ENCODE measurements around the gene PTPRK.
"Not testable (repeated sequence)": the region's sequence is repeated elsewhere in the genome, so short reads cannot be mapped to it uniquely, and the experiment has no call there.

The PTPRK gene

DNA sequence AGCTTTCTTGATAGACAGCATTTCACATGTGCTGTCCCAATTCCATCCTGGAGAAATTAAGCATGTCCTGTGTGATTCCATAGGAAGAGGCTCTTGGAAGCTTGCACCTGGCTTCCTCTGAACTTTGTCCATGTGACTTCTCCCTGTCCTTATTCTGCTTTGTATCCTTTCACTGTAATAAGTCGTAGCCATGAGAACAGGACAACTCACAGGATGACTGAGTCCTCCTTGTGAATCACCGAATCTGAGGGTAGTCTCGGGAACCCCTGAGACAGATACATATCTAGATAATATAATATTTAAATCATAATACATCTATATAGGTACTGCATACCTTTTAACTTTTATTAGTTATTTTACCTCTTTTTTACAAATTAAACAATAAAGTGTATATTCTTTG, 462.9 kb downstream of the PTPRK start:
- no peak for DNase-seq

DNA sequence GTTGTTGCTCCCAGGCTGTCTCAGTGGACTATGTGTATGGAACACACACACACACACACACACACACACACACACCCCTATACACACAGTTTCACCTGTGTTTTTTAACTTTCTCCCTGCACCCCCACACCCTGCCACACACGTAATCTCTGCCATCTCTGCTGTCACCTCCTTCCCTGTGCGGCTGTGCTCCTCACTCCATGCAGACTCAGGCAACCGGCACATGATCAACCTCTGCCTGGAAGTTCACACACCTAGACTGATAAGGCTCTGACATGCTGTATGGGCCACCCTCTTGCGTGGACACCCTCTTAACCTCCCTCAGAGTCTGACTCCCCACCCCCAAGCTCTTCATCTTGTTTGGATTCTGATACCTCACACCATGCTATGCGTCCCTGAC, 467.3 kb downstream of the PTPRK start:
- DNase-seq, result no peak

DNA sequence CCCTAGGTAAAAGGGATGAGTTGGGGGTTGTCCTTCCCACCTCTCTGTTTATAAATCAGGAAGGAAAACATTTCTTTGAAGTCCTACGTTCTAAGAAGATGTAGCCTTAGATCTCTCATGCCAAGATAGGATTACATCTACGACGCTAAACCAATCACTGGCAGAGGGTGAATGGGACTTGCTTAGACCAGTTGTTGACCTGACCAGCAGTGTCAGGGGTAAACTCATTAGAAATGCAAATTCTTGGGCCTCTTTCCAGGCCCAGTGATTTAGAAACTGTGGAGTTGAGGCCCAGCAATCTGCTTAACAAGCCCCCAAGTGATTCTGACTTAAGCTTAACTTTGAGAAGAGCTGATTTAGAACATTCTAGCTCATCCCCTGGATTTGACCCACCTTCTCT, 472.4 kb downstream of the PTPRK start:
- no peak for DNase-seq

DNA sequence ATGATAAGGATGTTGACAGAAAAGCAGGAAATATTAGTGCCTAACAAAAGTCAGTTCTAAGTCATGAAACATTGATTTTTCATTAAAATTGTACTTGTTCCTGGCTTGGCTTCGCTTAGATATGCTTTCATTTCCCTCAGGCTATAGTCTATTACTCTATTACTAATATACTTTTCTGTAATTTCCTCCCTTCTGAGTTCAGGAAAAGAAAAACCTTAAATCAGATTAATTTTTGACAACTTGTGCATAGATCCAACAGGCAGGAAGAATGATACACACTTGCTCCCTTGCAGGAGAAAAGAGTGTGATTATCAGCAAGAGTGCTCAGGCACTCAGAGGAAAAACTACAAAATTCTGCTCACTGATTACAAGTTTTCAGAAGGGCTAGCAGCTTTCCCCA, 474.4 kb downstream of the PTPRK start:
- DNase-seq, result no peak

DNA sequence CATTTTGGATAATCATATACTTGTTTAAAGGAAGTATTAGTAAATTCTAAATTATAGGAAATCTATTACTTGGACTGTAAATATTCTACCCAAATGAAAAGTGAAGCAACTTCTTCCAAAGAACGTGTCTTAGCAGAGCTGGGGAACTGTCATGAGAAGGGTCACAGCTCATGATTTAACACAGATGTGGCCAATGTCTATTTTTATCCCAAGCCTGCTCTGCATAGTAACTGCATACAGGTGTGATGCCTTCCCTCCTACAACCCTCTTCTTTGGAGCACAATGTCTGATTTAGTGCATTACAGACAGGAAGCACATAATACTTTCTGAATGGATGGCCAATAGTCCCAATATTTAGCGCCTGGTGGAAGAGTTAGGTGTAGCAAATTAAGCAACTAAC, 480.9 kb downstream of the PTPRK start:
- DNase-seq, result no peak

DNA sequence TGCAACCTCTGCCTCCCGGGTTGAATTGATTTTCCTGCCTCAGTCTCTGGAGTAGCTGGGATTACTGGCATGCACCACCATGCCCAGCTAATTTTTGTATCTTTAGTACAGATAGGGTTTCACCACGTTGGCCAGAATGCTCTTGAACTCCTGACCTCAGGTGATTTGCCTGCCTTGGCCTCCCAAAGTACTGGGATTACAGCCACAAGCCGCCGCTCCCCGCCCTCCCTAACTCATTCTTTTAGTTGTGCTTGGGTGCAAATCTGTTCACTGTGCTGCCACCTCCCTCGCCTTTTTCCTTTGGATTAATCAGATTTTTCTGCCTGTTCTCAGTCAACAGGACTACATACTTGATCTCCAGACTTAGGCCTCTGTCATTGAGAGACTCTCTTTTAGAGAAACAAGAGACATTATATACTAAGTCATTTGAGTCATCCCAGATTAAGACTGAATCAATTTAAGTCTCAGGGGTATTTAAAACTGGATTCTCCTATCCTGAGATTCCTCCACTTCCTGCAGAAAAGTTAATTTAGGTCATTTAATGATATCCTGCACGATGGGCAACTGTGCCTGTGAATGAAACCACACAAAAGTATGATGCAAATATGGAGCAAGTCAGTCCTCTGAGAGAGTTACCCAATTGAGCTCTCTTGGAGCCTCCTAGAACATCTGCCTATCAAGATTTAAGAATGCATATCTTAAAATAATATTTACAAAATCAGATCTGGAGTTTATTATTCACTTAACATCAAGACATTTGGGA, 483.4 kb downstream of the PTPRK start:
- no peak for DNase-seq

DNA sequence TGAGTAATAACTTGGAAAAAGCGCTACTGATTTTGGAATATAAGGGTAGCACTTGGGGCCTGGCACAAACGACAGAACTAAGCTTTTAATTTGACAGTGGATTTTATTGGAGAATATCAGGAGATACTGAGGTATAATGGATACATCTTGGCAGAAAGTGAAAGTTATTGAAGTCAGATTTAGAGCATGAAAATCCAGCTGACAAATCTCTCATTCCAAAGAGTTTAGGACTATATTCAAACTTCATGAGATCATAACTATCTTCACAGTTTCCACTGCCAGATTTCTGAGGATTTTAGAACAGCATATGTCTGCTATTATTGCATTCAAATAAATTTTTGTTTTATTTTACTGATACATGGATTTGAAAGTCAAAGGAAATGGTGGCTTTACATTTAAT, 487.2 kb downstream of the PTPRK start:
- no peak for DNase-seq

DNA sequence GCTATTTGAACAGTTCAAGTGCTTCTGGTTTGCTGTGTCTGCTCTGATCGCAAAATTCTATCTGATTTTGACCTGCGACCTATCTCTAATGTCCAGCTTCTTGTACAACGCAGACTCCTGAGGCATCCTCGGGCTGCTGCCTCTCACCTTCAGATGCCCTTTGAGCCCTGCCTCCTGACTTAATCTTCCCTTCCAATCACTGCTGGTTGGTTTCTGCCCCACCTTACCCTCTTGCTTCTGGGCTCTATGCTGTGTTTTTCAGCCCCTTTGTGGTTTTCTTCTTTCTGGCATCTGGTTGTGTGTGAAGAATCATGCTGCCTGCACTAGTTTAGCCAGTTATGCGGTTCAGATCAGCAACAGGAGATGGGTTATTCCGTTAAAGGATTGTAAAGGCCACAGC, 488.4 kb downstream of the PTPRK start:
- no peak for DNase-seq

DNA sequence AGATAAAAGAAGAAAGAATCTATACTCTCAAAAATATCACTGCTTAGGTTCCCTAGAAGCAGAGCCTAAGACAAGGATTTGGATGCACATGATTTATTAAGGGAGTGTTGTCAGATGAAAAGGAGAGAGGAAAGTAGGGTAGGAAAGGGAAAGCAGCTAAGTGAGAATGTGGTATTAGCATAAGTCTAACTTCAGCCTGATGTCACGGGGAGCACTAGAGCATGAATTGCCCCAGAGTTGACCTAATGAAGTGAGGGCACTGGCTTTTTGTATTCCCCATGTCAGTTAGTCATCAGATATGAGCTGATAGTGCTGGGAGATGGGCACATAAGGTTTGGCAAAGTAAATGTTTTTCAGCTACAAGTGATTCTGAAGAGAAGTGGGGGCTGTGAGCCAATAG, 490.6 kb downstream of the PTPRK start:
- no peak for DNase-seq

DNA sequence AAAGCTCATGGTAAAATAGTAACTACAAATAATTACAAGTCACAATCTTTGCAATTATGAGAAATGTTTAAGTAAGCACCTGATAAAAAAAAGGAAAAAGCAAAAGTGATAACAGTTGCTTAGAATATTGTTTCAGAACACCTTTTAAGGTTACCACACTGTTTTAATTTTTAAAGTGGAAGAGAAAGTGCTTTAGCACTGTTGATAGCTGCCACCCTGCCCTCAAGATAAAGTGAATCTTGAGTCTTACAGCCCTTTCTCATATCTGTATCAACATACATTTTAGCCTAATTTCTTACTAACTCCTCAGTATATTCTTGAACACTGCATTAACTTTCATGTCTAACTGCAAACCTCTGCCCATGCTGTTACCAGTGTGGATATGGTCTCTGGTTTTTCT, 492.2 kb downstream of the PTPRK start:
- no peak for DNase-seq

DNA sequence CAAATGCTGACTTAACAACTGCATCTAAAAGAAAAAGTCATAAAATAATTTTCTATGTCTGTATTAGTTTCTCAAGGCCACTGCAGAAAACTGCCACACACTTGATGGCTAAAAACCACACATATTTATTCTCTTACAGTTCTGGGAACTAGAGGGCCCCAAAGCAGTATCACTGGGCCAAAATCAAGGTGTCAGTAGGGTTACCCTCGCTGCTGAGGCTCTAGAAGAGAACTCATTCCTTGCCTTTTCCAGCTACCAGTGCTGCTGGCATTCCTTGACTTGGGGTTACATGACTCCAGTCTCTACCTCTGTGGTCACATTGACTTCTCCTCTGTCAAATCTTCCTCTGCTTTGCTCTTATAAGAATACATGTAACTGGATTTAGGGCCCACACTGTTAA, 494.9 kb downstream of the PTPRK start:
- no peak for DNase-seq

DNA sequence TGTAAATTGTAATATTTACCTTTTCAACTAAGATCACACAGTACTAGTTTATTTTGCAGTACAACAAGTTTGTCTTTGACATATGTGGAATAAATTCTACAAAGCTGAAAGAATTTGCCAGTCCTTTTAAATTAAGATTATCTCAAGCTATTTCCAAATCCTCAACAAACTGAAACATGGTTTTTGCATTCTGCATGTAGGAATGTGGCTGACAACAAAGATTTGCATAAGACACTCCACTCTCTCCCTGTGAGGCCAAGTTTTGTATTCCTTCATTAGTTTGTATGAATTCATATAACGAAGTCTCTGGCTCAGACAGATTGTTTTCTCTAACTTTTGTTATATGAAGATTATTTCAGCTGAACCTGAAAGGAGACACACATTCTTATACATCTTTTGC, 495.4 kb downstream of the PTPRK start:
- no peak for DNase-seq

DNA sequence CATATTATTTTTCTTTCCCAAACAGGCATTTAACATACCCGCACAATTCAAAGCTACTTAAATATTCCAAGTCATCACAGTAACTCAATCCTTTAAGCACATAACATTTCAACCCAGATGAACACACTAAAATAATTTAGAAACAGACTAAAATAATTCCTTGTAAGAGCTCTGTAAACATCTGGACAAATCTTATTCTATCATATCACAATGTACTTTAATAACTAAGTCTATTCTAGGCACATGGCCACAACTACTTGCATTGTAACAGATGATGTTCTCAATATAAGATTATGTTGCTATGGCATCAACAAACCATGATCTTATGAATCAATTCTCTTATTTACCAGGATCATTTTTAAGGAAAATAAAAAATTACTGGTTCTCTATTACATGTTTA, 496.4 kb downstream of the PTPRK start:
- DNase-seq, result no peak

DNA sequence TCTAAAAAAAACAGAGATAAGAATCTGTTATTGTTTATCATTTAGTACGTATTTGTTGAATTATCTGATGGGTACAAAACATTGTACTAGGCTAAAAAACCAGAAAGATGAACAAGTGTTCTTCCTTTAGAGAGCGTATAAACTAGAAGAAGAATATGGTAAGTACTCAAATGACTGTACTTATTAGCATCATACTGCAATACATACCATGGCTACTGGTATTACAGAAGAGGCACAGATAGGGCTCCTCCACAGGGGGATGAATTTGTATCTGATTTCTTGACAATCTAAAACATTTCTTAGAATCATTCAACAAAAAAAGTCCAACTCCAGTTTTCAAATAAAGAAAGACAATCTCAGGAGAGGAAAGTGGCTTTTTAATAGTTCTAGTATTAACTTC, 501.6 kb downstream of the PTPRK start:
- DNase-seq, result no peak

DNA sequence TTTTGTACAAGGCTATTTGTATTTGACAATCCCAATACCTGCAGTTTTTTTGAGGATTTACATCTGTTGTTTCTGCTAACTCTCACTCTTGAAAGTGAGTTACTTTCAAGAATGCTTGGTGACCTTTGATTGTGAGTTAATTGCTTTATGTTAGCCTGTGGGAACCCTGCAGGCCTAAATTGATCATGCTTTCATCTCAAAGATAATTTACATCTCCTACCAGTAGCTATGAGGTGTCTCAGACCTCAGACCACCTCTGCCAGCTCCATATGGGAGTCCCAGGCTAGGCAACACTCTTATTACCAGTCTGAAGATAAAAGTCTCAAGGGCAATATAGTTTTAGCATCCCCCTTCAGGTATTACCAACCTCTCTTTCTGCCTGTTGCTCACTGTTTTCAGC, 503.1 kb downstream of the PTPRK start:
- DNase-seq, result no peak

DNA sequence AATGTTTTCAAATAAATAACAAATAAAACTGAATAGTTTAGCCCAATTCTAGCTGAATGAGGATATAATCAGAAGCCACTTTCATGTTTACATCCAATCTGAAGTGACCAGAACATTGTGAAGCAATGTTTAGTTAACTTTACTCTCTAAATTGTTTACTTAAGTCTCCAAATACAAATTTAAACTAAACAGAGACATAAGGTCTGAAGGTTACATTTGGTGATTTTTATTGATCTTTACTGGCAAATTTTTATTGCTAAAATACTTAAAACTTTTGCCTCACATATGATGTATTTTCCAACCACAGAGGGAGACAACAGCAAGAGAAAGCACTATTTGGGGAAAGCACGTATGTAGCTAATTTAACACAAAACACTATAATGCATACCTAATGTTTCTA, 512.7 kb downstream of the PTPRK start:
- no peak for DNase-seq

DNA sequence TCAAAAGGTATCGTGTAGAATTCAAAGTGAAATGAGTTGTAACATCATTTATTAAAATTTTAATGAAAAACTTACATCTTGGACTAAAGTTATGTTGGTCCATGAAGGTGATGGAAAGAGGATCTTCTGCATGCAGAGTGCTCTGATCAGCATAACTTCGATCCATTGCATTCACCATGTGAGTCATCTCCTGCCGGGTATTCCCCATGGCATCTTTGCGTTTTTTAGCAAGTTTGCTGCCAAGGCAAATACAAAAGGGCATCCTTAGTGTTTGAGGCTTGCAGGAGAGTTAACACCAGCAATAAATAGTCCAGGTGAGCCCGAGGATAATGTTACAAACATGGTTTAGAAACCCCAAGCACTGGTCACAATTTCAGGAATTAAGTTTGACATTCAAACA, 515.4 kb downstream of the PTPRK start:
- no peak for DNase-seq

DNA sequence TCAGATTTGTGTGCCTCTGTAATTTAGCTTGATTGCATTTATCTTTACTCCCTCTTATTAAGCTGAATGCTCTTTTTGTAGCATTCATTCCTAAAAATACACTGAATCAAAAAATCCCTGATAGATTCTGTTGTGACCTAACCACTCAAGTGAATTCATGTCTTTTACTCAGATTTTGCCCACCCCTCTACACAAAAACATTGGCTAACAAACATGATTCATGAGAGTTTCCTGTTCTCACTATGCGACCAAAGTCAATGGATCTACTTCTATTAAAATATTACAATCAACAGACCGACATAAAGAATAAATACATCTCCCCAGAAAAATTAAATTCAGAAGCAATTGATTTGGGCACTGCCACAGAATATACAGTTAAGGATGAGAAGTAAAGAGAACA, 520.0 kb downstream of the PTPRK start:
- DNase-seq, result no peak

DNA sequence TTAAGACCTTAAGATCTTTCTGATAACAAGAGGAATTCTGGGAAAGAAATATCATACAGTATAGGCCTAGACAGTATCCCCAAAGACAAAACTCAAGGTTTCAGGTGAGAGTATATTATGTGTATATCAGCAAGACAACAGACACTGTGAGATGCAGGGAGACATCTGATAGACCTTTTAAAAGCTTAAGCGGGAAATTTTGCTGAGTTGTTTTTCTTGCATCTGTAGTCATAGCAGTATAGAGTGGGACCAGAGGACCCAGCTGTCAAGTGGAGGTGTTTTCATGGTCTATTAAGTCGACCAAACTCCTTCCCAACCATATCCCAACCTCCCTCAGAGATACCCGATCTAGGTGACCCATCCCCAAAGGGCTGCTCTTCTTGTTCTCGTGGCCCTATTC, 521.4 kb downstream of the PTPRK start:
- DNase-seq, result no peak

DNA sequence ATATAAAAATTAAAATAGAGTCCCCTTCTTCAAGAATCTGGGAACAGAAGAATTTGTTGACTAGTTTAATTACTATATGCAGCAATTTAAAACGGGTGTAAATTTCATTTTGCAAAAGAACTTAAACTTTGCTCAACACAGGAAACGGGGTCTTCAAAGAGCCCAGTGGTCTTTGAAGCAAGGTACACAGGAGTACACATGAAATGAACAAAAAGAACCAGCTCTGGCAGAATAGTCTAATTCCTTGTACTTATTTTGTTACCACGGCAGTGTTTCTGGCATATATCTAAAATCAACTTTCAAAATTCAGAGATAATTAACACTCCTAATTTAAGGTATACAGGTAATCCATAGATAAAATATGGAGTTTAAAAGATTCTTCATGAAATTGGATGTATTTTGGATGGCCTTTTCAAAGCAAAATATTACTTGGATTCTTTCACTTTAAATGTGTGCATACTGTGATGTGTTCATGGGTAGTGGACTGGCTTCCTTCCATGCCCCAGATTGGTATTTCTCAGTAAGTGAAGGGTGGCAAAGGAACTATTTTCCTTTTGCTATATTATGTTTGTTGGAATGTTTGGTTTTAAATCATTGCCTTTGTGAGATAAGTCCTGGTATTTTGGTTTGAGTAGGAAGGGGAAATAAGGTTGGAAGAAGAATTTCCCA, 522.8 kb downstream of the PTPRK start:
- no peak for DNase-seq

DNA sequence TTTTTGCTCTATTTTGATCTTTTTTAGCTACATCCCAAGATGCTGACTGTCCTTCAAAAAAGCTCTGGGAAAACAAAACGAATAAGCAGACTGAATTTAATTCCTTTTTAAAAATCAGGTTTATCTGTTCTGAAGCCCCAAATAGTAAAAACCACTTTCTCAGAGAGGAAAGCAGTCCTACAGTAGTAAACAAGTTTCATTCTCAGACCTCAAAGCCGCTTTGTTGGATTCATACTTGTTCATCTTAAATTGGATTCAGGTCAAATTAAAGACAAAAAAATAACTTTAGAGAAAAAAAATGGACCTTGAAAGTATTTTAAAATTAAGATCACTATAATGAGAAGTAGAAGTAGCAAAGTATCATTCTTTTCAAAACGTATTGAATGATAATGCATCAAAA, 523.5 kb downstream of the PTPRK start:
- DNase-seq, result no peak

DNA sequence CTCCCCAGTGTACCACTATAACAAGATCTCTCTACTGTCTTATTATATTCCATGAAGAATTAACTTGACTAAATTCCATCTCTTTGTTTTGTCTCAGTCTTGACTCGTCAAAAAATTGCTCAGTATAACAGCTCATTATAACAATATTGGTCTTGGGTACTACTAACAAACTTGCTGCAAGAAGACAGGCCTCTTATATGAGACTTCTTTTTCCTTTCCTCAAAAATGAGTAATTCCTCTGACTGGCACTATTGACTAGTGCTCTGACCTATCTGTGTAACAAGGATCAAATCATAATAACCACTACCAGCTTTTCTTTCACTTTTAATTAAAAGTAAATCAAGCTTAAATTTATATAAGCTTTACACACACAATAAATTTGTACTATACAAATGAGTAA, 528.3 kb downstream of the PTPRK start:
- DNase-seq, result no peak

DNA sequence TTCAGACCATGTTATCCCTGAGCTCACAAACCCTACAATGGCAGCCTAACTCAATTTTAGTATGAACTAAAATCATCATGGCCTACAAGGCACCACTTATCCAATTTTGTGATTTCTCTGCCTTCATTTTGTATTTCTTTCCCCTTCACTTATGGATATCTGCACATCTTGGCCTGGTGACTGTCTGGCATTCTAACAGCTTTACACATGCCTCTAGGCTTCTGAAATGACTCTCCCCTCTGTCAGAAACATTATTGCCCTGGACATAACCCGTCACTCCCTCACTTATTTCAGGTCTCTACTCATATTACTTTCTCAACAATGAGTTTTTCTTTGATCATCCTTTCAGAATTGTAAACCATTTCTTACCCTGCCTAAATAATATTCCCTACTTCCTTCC, 530.3 kb downstream of the PTPRK start:
- no peak for DNase-seq

DNA sequence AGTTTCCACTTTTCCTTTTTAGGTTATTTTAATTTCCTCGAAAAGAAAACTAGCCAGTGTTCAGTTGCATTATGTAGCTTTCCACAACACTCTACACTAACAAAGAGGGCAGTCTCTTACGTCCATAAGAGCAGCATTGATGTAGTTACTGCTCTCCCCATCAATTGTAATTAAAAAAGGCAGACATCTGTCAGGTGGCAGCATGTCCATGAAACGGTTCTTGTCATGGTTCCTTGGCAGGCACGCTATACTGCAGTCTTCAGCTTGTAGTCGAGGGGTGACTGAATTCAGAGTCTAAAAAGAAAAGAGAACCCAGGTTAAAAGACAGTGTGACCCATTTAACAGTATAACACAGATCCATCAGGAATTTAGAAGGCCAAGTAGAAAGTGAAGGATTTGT, 539.4 kb downstream of the PTPRK start:
- no peak for DNase-seq

DNA sequence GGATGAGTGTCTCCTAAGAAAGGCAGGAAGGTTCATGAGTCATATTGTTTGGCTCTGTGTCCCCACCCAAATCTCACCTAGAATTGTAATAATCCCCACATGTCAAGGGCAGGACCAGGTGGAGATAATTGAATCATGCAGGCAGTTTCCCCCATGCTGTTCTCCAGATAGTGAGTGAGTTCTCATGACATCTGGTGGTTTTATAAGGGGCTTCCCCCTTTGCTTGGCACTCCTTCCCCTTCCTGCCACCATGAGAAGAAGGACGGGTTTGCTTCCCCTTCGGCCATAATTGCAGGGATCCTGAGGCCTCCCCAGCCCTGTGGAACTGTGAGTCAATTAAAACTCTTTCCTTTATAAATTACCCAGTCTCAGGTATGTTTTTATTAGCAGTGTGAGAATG, 542.2 kb downstream of the PTPRK start:
- not testable (repeated sequence) for DNase-seq

Data from NCI-H2107 (cell line).